Measurements from ENCODE around the gene CDKN3.

- TF ChIP-seq POLR2AphosphoS5 (IDR thresholded peaks at IDR 0.05) (no peak), CTCF (IDR thresholded peaks at IDR 0.05) (no peak)
These were observed 28.3 kb downstream of the CDKN3 start for GRCh38 chr14:54425068-54425467.

Measured in stomach (tissue), 4 donors.